ENCODE results near the gene CCDC73.
"Not testable (repeated sequence)": the region's sequence is repeated elsewhere in the genome, so short reads cannot be mapped to it uniquely, and the experiment has no call there.

Gene CCDC73

GRCh38 chr11:32704775-32705174 lies 89.7 kb downstream of the CCDC73 start:
- DNase-seq = no peak

- no peak for DNase-seq
Observed at GRCh38 chr11:32704261-32704660, 90.2 kb downstream of the CCDC73 start.

GRCh38 chr11:32701616-32702015 lies 92.8 kb downstream of the CCDC73 start:
- DNase-seq = no peak

GRCh38 chr11:32698579-32698978 lies 95.9 kb downstream of the CCDC73 start:
- no peak for DNase-seq

- DNase-seq = no peak
Observed at GRCh38 chr11:32671051-32671450, 123.4 kb downstream of the CCDC73 start.

GRCh38 chr11:32659672-32660071 lies 134.8 kb downstream of the CCDC73 start:
- no peak for DNase-seq

- no peak for DNase-seq
Observed at GRCh38 chr11:32658639-32659406, 135.6 kb downstream of the CCDC73 start.

- no peak for DNase-seq
Observed at GRCh38 chr11:32643526-32643925, 150.9 kb downstream of the CCDC73 start.

GRCh38 chr11:32641361-32641760 lies 153.1 kb downstream of the CCDC73 start:
- DNase-seq = no peak

GRCh38 chr11:32635819-32636218 lies 158.6 kb downstream of the CCDC73 start:
- no peak for DNase-seq

- DNase-seq = no peak
Observed at GRCh38 chr11:32630844-32631243, 163.6 kb downstream of the CCDC73 start.

GRCh38 chr11:32616903-32617302 lies 177.6 kb downstream of the CCDC73 start:
- no peak for DNase-seq

- DNase-seq = no peak
Observed at GRCh38 chr11:32615422-32615821, 179.0 kb downstream of the CCDC73 start.

GRCh38 chr11:32613500-32614151 lies 180.8 kb downstream of the CCDC73 start:
- DNase-seq = no peak

- no peak for DNase-seq
Observed at GRCh38 chr11:32610797-32611352, 183.6 kb downstream of the CCDC73 start.

- not testable (repeated sequence) for DNase-seq
Observed at GRCh38 chr11:32608826-32609225, 185.6 kb downstream of the CCDC73 start.

GRCh38 chr11:32606220-32606619 lies 188.2 kb downstream of the CCDC73 start:
- DNase-seq = no peak

GRCh38 chr11:32602657-32603415 lies 191.6 kb downstream of the CCDC73 start:
- DNase-seq = no peak

- DNase-seq = no peak
Observed at GRCh38 chr11:32597921-32598320, 196.5 kb downstream of the CCDC73 start.

GRCh38 chr11:32596114-32596513 lies 198.3 kb downstream of the CCDC73 start:
- DNase-seq = not testable (repeated sequence)

- no peak for DNase-seq
Observed at GRCh38 chr11:32594272-32594671, 200.2 kb downstream of the CCDC73 start.

- DNase-seq = no peak
Observed at GRCh38 chr11:32586576-32587190, 207.8 kb downstream of the CCDC73 start.

- DNase-seq = no peak
Observed at GRCh38 chr11:32584921-32585320, 209.5 kb downstream of the CCDC73 start.

Data from femur (tissue), 1 donor.